GM19372 (cell line): ENCODE measurements around the gene GAB3.

Experiments
- ATAC-seq: cut with Tn5 transposase; IDR thresholded peaks from one replicate; pipeline ENCODE4 v1.9.1; 2021; ENCODE audit warnings: mild to moderate bottlenecking, low read depth, moderate library complexity; ENCODE audit not compliant: unreplicated experiment

The GAB3 gene

GRCh38 chrX:154750301-154751202, at the start of gene GAB3:
Gene GAB3, minus strand, starts transcription at chrX:154751077. Its CDS starts 52 bp downstream, at chrX:154751025.
- ATAC-seq, result peak; percentile 53

GRCh38 chrX:154799556-154800348, 48.9 kb upstream of the GAB3 start:
- no peak for ATAC-seq

GRCh38 chrX:154797006-154797405, 46.1 kb upstream of the GAB3 start:
- no peak for ATAC-seq

GRCh38 chrX:154795016-154795415, 44.1 kb upstream of the GAB3 start:
- ATAC-seq, result no peak

GRCh38 chrX:154793084-154793795, 42.4 kb upstream of the GAB3 start:
- ATAC-seq, result no peak

- no peak for ATAC-seq
Observed at GRCh38 chrX:154791939-154792338, 41.1 kb upstream of the GAB3 start.

GRCh38 chrX:154791467-154791866, 40.6 kb upstream of the GAB3 start:
- ATAC-seq, result no peak

GRCh38 chrX:154785716-154786115, 34.8 kb upstream of the GAB3 start:
- no peak for ATAC-seq

GRCh38 chrX:154784149-154784995, 33.5 kb upstream of the GAB3 start:
- ATAC-seq, result no peak

- ATAC-seq, result no peak
Observed at GRCh38 chrX:154780968-154781367, 30.1 kb upstream of the GAB3 start.

GRCh38 chrX:154779261-154779660, 28.4 kb upstream of the GAB3 start:
- ATAC-seq, result no peak

- ATAC-seq, result no peak
Observed at GRCh38 chrX:154776753-154777152, 25.9 kb upstream of the GAB3 start.

GRCh38 chrX:154775419-154776349, 24.8 kb upstream of the GAB3 start:
- no peak for ATAC-seq

- ATAC-seq, result no peak
Observed at GRCh38 chrX:154774622-154775021, 23.7 kb upstream of the GAB3 start.

GRCh38 chrX:154762537-154763296, 11.8 kb upstream of the GAB3 start, which contains the start of gene DKC1:
Gene DKC1, plus strand, starts transcription at chrX:154762864. Its CDS starts 102 bp downstream, at chrX:154762966.
- ATAC-seq, result peak; percentile 91

GRCh38 chrX:154761977-154762536, 11.2 kb upstream of the GAB3 start:
- no peak for ATAC-seq

GRCh38 chrX:154758696-154759095, 7.8 kb upstream of the GAB3 start:
- ATAC-seq, result no peak
